GM12864 (cell line): ENCODE data around the gene PRR19.

Experiments used
- DNase-seq: peaks from one replicate; pipeline ENCODE4 v3.0.0-alpha.2; 2011; ENCODE audit warnings: low read depth
- H3K4me3 ChIP-seq: 2 replicates; pipeline ENCODE4 v1.5.1; 2011; ENCODE audit warnings: mild to moderate bottlenecking, low read depth, low read length, control low read depth
- CTCF ChIP-seq: IDR thresholded peaks from 2 replicates; pipeline ENCODE4 v1.5.1; 2011; ENCODE audit warnings: low read depth, mild to moderate bottlenecking, moderate library complexity, low read length, control low read depth, inconsistent platforms; ENCODE audit errors: missing control alignments

Gene PRR19

GRCh38 chr19:42285988-42286348 is 16.0 kb upstream of the PRR19 start:
- no peak for DNase-seq
- TF ChIP-seq CTCF = no peak
- peak overlapping the region; percentile 70; the same call in 1 of the 2 replicates for H3K4me3 ChIP-seq

GRCh38 chr19:42286349-42287016 is 15.4 kb upstream of the PRR19 start:
- no peak for DNase-seq
- TF ChIP-seq CTCF = no peak
- no peak overlapping the region for H3K4me3 ChIP-seq

- no peak for DNase-seq
- no peak for TF ChIP-seq CTCF
- no peak overlapping the region for H3K4me3 ChIP-seq
Observed at GRCh38 chr19:42287017-42287826, 14.7 kb upstream of the PRR19 start.

GRCh38 chr19:42287827-42288107 is 14.2 kb upstream of the PRR19 start:
- no peak overlapping the region for H3K4me3 ChIP-seq
- no peak for DNase-seq
- no peak for TF ChIP-seq CTCF

- no peak overlapping the region for H3K4me3 ChIP-seq
- no peak for TF ChIP-seq CTCF
- no peak for DNase-seq
Observed at GRCh38 chr19:42288387-42288786, 13.5 kb upstream of the PRR19 start.

GRCh38 chr19:42288881-42289555 is 12.9 kb upstream of the PRR19 start:
- no peak for DNase-seq
- no peak overlapping the region for H3K4me3 ChIP-seq
- no peak for TF ChIP-seq CTCF
